Activated CD8-positive, alpha-beta memory T cell treated with anti-CD3 and anti-CD28 coated beads for 36 hours (primary cell): ENCODE data around the gene SH3GLB1. TPM values are rescaled to one million over a fixed set of nuclear protein-coding genes. Genes with fewer than 3 reads are reported as not detected.

ENCODE experiments used
- CTCF ChIA-PET: fragments of 350-600 bp; sonication (Branson Sonifier 250); formaldehyde crosslinking; loops from one replicate; lab custom pipeline; 2021; ENCODE audit warnings: antibody characterized with exemption; lab: Charles Lee
- POLR2A ChIA-PET: fragments of 350-600 bp; sonication (Branson Sonifier 250); formaldehyde crosslinking; loops from one replicate; lab custom pipeline; 2021; ENCODE audit warnings: antibody characterized with exemption; lab: Charles Lee
- total RNA-seq, 2 experiments: library from RNA; stranded (reverse); gene quantifications; one replicate each; pipeline ENCODE4 v1.2.3, GENCODE V29; 2021

SH3GLB1 gene
- total RNA-seq, 2 experiments from 2014 or later: 55.0 to 60.0 TPM

DNA sequence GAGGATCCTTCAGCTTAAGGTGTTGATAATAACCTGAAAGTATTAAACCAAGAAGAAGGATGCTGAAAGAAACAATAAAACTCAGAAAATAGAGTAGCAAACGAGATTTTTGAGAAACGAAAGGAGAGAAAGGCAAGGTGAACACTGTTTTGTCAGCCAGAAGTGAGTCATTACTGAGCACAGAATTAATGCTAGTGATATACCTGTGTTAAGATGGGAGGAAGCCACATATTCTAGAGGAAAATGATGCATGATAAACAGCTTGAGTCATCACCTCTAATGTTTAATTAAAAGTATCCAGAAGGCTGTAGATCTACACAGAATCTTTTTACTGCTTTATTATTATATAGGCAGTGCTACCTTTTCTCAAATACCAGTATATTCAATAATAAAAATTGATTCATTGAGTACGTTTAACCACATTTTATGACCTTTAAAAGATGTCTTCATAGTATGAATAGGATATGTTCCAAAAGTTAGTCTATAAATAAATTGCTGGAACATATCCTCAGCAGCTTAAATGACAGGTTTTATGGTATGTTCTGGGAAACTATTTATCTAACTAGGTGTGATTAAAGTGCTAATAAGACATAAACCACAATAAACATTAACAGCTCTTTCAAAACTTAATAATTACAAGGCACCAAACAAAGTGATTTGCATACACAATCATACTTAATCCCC lies 10.3 kb downstream of the SH3GLB1 start:
- POLR2A ChIA-PET: interaction anchor here (3.1 kb wide), 1 partner anchor 10 kb away, joined by 11 read pairs; the partner anchor contains the start of gene SH3GLB1
- CTCF ChIA-PET: interaction anchor here (1.8 kb wide), 1 partner anchor 10 kb away, joined by 8 read pairs; the partner anchor contains the start of gene SH3GLB1

DNA sequence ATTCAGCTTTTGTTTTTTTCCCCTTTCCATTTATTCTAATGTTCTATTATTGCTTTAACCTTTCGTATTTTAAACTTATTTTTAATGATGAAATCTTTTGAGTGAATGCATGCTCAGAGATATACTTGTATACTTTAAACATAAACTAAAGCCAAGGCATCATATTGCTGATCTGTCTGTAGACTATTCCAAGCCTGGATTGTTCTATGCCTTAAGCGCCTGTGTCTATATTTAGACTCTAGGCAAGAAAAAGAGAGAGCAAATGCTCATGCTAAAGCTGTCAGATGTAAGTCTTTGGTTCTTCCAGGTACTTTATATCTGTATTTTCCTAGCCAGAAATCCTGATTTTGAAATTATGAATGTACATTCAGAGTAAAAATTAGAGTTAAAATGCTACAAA lies 14.4 kb downstream of the SH3GLB1 start:
- ChIA-PET CTCF (interaction anchor here (2.1 to 3.4 kb wide), 2 partner anchors 14 kb away, joined by 6 to 13 read pairs; partner anchors contain the start of gene SH3GLB1), POLR2A (no interaction called here)

DNA sequence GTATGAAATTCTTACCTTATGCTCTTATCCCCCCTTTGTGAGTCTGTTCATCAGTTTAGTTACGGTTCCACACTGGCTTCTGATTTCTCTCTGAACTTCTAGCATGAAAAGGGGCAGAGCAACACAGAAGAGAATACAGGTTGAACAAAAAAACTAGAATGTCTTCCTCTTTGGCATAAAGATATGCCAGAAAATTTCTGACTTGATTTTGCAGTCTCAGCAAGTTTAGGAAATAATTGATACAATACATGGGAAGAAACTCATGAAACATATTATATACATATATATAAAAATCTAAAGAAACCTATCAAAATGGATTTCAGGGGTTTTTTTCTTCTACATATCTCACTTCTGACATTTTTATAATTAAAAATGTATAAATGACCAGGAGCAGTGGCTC lies 27.0 kb downstream of the SH3GLB1 start:
- ChIA-PET CTCF (no interaction called here), POLR2A (no interaction called here)

DNA sequence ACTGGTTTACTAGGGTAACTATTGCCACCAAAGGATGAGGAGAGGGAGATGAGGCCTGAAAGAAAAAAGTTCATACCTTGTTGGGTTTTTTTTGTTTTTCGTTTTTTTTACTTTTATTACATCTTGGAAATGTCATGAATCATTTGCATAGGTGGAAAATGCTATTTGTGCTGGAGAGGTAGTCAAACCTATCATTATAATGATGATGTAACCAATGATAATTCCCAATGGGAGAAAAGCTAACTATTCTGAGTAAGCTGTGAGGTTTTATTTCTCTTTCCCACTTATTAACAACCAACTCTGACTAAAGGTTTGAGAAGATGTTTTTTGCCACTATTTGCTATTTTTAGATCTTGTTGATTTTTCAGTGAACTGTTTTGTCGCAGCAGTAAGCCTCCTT lies 29.0 kb downstream of the SH3GLB1 start:
- ChIA-PET CTCF (interaction anchor here (0.9 kb wide), 1 partner anchor 28 kb away, joined by 3 read pairs; no protein-coding TSS in a partner anchor), POLR2A (no interaction called here)

DNA sequence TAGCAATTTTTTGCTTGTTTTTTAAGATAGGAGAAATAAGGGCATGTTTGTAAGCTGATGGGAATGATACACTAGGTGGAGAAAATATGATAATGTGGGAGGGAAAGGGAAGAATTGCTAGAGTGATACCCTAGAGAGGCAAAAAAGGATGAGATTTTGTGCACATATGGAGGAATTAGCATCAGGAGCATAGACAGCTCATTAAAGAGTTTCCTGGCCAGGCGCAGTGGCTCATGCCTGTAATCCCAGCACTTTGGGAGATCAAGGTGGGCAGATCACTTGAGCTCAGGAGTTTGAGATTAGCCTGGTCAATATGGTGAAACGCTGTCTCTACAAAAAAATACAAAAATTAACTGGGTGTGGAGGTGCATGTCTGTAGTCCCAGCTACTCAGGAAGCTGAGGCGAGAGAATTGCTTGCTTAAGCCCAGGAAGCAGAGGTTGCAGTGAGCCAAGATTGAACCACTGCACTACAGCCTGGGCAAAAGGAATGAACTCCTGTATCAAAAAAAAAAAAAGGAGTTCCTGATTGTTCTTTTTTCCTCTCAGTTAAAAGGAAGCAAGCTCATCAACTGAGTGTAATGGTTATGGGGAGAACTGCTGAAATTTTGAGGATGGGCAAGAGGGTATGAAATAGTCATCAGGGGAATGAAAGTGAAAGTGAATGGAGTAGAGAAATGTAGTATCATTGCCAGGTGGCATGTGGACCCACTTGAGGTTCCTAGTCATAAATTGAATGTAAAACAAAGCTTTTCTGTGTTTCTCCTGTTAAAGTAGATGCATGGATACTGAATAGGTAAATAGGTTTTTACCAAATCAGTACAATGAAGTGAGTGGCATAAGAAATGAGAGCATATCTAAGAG lies 35.5 kb downstream of the SH3GLB1 start:
- ChIA-PET CTCF (interaction anchor here (1.4 kb wide), 1 partner anchor 36 kb away, joined by 5 read pairs; the partner anchor contains the start of gene SH3GLB1), POLR2A (interaction anchor here (0.7 to 0.8 kb wide), 2 partner anchors 29 to 35 kb away, joined by 5 read pairs; partner anchors contain the start of gene SH3GLB1)

DNA sequence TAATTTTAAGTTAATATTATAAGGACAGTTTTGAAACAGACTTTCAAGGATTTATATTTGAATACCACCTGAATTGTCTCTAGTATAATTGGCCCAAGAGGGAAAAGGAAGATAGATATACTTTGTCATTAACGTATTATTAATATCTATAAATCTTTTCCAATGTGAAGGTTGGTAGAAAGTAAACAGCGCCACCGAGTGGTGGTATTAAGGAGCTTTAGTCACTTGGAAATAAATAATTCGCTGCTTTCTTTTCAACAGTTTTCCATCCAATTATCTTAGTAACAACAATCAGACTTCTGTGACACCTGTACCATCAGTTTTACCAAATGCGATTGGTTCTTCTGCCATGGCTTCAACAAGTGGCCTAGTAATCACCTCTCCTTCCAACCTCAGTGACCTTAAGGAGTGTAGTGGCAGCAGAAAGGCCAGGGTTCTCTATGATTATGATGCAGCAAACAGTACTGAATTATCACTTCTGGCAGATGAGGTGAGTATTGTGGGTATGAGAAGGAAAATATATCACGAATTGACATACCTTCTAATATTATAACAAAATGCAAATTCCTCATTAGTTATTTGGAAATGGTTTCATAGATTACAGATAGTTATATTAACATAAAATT lies 37.7 kb downstream of the SH3GLB1 start:
- POLR2A ChIA-PET: no interaction called here

DNA sequence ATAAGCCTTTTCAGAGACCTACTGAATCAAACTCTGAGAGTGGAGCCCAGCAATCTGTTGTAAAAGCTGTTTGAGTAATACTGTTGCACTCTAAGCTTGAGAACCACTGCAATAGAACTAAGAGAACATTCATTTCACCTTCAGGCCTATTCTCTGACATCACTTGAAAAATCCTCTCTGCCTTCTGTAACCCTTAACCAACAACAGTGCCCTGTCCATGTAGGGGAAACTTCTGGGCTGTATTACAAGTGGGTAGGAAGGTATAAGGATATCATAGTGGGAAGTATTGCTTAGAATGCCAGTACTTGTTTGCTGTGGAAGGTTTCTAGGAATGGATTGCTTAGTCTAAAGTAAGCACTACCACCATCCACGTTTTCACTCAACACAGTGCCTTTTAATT lies 42.9 kb downstream of the SH3GLB1 start:
- POLR2A ChIA-PET: no interaction called here
- CTCF ChIA-PET: no interaction called here

More for the DNA sequence above, 37.7 kb downstream of the SH3GLB1 start:
- CTCF ChIA-PET: interaction anchor here (0.6 kb wide), 1 partner anchor 18 kb away, joined by 4 read pairs; no protein-coding TSS in a partner anchor

DNA sequence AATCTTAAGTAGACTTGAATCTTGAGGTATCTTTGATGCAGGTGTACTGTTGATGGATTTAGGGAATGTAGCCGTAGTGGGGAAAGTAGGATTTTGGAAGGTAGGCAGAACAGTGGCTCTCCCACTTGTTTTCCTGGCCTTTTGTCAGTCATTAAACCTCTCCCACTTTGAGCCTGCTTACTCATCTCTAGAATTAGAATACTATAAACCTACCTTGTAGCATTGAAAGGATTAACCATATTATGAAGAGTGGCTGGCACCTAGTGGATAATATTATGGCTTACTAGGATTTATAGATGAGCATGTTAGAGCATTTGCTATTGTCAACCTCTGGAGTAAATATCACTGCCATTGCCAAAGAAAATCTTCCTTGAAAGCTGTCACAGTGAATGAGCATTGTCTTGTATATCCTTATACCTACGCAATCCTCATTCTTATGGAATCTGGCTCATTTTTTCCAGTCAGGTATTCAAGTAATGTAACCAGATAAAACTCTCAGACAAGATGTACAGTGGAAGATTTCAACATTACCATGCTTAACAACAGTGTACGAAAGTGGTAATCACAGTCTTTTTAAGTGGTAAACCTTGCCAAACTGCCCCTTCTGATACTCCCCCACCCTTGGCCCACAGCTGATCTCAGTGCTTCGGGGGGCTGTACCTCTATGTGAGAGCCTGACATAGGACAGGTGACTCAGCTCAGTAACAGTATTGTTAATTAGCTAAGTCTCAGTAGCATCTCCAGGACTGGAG lies 44.4 kb downstream of the SH3GLB1 start:
- ChIA-PET CTCF (no interaction called here), POLR2A (no interaction called here)

DNA sequence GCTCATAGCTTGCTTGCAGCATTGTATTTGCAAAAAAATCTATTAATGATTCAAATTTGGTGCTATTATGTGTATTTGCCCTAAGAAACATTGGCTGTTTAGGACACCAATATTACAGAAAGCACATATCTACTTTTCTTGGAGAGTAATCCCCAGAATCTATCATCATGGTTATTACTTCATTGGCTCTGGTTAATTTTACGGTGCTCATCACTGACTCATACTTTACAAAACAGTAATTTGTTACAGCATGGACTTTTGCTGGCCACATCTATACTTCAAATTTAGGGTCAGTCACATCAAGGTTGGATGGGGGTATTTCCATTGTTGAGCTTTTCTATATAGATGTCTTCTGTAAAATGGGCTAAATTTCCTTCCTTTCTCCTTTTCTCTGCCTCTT lies 45.7 kb downstream of the SH3GLB1 start:
- CTCF ChIA-PET: no interaction called here
- POLR2A ChIA-PET: interaction anchor here (1.0 kb wide), 1 partner anchor 46 kb away, joined by 3 read pairs; the partner anchor contains the start of gene SH3GLB1

DNA sequence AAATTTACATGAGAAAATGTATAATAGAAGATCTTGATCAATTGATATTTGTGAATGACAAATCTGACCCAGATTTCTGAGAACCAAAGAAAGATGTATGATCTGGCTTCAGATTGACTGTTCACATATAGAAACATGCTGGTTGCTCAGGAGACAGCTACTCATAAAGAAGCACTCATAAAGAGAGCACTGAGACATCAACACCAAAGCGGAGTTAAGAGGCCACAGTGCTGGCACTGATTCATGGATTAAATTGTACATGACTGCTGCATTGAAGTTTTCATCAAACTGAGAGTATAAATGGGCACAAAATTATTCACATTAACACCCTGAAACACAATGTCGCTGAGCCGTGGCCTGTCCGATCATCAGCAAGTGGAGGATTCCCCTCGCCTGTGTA lies 46.2 kb downstream of the SH3GLB1 start:
- ChIA-PET CTCF (no interaction called here), POLR2A (interaction anchor here (1.0 kb wide), 1 partner anchor 46 kb away, joined by 3 read pairs; the partner anchor contains the start of gene SH3GLB1)

DNA sequence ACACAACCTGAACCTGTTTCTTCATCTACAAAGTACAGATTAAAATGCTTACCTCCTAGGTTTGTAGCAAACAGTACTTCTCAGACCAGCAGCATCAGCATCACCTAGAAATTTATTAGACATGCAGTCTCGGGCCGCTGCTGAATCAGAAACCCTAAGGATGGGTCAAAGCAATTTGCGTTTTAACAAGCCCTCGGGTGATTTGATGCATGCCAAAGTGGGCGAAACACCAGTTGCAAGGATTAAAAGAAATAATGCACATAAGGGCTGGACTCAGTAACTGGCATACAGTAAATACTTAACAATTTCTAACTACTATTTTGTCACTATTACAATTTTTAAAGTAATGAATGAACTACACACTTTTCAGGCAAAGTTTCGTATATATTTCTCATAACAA lies 47.5 kb downstream of the SH3GLB1 start:
- ChIA-PET CTCF (interaction anchor here (1.3 kb wide), 1 partner anchor 60 kb away, joined by 3 read pairs; no protein-coding TSS in a partner anchor), POLR2A (no interaction called here)

DNA sequence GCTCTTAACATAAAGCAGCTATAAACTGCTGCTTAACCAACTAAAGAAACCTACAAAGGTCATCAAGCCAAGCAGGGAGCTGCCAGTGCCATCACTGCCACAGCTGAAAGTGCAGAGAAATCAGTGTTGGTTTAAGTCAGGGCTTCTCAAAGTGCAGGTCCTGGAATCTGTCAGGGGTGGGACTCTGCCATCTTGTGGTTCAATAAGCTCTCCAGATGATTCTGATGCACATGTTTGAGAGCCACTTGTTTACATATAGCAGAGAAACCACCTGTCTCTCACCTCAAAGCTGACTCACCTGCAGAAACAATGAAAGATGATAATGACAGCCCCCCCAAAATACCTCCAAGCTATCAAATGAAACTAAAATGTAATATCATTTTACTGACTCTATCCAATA lies 49.3 kb downstream of the SH3GLB1 start:
- ChIA-PET CTCF (no interaction called here), POLR2A (interaction anchor here (0.6 kb wide), 1 partner anchor 388 kb away, joined by 6 read pairs; no protein-coding TSS in a partner anchor)

DNA sequence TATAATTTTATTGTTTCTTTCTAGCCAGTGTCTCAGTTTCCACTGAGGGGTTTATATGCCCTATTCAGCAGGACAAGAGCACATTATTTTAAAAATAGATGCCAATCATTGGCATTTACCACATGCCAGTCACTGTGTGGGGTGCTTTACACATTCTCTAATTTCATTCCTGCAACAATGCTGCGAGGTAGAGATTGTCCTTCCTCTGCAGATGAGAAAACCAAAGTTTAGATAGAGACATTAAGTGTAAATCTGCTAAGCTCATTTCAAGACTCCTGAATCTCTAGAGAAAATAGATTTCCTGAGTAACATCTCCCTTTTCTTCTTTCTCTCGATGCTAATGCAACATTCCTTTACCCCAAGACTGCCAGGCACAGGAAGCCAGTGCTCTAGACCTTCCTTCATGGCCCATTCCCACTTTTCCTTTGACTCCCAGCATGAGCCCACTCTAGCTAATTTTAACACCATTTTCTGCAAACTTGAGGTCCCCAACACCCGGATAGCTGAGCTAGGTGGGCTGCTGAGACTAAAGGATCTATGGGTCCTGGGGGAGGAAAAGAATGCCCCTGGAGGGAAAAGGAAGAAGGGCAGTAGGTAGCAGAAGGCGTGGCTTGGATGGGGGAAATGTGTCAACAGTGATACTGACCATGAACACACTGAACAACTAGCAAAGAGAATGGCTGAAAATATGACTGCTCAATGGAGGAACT lies 50.0 kb downstream of the SH3GLB1 start:
- ChIA-PET POLR2A (interaction anchor here (0.6 kb wide), 1 partner anchor 388 kb away, joined by 6 read pairs; no protein-coding TSS in a partner anchor), CTCF (no interaction called here)

DNA sequence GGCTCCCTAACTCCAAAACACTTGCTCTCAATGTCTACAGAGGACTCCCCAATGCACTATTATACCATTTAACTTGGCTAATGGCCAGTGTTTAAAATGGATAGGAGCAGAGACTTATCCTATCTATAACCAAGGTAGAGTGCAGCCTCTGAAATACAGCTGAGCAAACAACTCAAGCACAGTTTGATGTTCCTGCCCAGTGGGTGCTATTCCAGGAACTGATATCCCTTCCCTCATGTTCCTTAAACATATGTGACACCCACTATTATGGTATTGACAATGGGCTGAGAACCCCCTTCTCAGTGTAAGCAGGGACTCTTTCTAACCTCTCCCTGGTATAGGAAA lies 51.7 kb downstream of the SH3GLB1 start:
- POLR2A ChIA-PET: no interaction called here

DNA sequence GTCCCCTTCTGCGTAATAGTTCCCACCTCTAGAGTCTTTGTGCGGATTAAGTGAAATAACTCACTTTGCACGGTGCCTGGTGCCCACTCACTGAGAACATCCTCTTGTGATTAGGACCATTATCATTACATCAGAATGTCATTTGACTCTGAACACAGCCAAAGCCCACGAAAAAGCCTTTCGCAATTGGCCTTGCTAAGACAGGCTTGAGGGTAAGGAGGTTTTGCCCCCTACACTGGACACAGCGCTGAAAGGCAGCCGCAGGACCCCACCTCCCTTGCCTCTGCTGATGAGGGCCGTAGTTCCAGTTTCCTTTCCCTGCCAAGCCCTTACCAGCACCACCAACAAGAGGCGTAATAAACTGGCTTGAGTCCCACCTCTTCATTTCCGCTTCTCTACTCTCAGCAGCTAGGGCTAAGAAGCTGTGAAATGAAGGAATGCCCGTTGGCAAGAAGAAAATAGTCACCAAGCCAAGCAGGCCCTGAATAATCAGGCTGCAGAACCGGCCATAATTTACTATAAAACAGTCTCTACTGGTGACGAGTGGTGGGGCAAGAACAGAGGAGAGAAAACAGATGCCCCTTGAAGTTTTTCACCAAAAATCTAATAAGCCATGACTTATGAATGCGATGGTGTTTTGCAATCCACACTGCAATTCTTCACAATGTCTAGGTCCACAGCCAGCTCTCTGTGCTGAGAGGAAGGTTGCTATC lies 53.1 kb downstream of the SH3GLB1 start:
- ChIA-PET POLR2A (no interaction called here), CTCF (no interaction called here)

More for the DNA sequence above, 51.7 kb downstream of the SH3GLB1 start:
- CTCF ChIA-PET: no interaction called here

DNA sequence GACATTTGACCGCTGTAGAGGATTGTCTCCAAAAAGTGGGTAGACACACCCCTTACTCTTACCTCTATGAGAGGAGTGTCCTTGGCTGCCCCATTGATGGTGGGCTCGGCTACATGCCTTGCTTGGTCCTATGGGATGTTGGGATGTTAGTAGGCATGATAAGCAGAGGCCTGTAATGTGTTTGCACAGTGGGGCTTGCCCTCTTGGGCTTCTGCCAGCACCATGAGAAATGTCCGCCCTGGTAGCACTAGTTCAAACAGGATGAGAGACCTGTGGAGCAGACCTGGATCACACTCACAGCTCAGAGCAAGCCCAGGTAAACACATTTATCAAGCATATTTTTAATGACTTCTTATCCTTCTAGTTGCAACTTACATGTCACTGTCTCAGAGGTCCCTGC lies 54.2 kb downstream of the SH3GLB1 start:
- CTCF ChIA-PET: no interaction called here
- POLR2A ChIA-PET: no interaction called here

DNA sequence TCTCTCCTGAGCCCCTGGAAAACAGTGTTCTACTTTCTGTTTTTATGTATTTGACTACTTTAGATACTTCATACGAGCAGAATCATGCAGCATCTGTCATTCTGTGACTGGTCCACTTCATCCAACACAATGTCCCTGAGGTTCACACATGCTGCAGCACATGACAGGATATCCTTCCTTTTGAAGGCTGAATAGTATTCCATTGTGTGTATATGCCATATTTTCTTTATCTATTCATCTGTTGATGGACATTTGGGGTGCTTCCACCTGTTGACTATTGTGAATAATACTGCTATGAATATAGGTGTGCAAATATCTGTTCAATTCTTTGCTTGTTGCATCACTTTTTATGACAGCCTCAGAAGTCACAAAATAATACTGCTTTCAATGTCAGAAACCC lies 55.8 kb downstream of the SH3GLB1 start:
- ChIA-PET POLR2A (no interaction called here), CTCF (interaction anchor here (1.4 kb wide), 1 partner anchor 18 kb away, joined by 4 read pairs; no protein-coding TSS in a partner anchor)
